Retinal pigment epithelial cell (primary cell): Measurements from ENCODE around the gene RUFY1.

Experiments used
- DNase-seq: peaks from one replicate; pipeline ENCODE4 v3.0.0-alpha.2; 2010; ENCODE audit warnings: low read depth
- H3K4me3 ChIP-seq: 2 replicates; pipeline ENCODE4 v1.5.1; 2011; ENCODE audit warnings: mild to moderate bottlenecking, low read length, control low read depth, moderate library complexity
- TF ChIP-seq, protein P1 (sequence below): conservative IDR thresholded peaks from 2 replicates; pipeline ENCODE4 v1.5.1; 2011; ENCODE audit warnings: low read depth, low read length, control low read depth, inconsistent platforms

RUFY1 gene

DNA sequence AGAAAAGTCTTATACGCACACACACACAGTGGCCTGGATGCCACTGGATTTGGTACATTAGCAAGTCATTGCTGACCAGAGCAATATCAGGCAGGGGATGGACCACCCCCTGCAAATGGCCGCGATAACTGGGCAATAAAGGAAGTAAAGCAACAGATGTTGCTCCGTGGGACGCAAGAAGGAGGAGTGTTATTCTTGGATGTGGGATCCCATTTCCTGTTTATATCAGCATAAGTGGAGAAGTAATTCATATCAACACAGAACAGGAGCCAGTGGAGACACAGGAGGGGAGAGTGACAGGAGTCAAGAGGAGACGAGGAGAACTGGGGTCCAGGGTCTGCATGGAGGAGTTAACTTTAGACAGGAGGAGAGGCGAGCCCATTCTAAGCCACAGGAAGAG lies 18.4 kb downstream of the RUFY1 start:
- no peak overlapping the region for H3K4me3 ChIP-seq
- TF ChIP-seq, protein P1, sequence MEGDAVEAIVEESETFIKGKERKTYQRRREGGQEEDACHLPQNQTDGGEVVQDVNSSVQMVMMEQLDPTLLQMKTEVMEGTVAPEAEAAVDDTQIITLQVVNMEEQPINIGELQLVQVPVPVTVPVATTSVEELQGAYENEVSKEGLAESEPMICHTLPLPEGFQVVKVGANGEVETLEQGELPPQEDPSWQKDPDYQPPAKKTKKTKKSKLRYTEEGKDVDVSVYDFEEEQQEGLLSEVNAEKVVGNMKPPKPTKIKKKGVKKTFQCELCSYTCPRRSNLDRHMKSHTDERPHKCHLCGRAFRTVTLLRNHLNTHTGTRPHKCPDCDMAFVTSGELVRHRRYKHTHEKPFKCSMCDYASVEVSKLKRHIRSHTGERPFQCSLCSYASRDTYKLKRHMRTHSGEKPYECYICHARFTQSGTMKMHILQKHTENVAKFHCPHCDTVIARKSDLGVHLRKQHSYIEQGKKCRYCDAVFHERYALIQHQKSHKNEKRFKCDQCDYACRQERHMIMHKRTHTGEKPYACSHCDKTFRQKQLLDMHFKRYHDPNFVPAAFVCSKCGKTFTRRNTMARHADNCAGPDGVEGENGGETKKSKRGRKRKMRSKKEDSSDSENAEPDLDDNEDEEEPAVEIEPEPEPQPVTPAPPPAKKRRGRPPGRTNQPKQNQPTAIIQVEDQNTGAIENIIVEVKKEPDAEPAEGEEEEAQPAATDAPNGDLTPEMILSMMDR, result no peak
- no peak for DNase-seq

DNA sequence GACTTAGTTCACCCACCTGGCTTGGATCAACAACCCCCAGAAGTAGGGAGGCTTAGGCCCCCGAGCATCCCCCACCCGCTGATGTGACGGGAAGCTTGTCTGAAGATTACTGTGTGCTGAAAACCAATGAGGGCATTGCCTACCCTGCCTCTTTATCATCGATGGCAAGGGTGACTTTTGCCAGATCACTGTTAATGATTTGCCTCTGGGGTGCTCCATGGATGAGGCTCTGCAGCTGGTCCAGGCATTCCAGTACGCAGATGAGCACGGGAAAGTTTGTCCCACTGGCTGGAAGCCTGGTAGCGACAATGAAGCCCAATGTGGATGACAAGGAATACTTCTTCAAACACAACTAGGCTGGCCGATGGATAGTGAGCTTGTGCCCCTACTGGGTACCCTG lies 22.0 kb downstream of the RUFY1 start:
- TF ChIP-seq, protein P1, result no peak
- no peak for DNase-seq
- no peak overlapping the region for H3K4me3 ChIP-seq

DNA sequence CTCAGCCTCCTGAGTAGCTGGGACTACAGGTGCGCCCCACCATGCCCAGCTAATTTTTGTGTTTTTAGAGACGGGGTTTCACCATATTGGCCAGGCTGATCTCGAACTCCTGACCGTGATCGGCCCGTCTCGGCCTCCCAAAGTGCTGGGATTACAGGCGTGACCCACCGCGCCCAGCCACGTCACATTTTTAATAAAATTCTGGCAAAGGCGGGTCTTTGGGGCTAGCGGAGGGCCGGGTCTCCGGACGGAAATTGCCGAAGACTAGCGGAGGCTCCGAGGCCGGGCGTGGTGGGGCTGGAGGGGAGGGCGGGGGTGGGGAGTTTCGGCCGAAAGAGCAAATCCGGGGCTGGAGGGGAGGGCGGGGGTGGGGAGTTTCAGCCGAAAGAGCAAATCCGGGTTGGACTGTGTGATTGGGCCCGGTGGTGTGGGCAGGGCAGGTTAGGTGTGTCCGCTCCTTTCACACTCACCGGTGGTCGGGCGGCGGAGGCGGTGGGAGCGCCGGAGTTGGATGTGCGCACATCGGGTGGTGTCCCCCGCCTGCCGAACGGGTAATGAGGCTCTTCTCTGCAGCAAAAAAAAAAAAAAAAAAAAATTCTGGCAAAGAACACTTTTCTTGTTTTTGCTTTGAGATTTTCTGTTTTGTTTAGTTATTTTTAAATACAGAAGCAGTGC lies 27.1 kb downstream of the RUFY1 start:
- no peak overlapping the region for H3K4me3 ChIP-seq
- no peak for DNase-seq
- TF ChIP-seq, protein P1, result no peak

DNA sequence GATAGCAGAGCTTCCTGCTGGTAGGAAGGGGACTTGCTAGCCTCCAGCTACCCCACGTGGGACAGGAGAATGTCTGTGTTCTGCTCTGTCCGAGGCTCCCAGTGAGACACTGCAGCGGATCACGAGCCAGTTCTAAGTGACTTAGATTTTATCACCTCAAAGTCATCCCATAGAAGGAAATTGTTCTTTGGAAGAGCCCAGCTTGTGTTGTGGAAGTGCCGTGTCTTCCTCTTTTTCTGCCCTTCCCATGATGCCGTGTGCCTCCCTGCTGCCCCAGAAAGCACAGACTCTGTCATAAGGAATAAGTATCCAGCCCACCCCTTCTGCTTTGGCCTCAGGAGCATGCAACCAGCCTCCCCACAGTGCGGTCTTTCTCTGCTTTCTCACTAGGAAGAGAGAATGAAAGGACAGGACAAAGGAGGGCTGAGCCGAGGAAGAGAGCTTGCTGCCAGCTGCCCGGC lies 35.6 kb downstream of the RUFY1 start:
- no peak overlapping the region for H3K4me3 ChIP-seq
- DNase-seq, result no peak
- TF ChIP-seq, protein P1, result no peak

DNA sequence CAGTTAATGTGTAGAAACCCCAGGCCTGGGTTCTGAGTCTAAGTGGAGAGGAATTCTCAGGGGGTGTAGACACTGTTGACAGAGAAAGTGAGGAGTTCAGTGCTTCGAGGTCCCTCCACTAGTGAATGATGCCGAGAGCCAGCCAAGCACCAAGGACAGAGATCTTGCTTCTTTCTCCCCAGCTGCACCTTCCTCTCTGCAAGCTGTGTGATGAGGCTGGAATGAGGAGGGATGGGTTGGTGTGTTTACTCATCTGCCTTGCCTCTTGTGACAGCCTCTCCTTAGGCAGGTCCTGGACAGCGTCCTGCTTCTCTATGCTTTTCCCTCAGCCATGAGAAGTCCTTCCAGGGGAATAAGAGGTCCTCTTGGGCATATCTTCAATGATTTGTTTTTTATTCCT lies 37.8 kb downstream of the RUFY1 start:
- DNase-seq, result no peak
- H3K4me3 ChIP-seq, result no peak overlapping the region
- TF ChIP-seq, protein P1, result no peak

DNA sequence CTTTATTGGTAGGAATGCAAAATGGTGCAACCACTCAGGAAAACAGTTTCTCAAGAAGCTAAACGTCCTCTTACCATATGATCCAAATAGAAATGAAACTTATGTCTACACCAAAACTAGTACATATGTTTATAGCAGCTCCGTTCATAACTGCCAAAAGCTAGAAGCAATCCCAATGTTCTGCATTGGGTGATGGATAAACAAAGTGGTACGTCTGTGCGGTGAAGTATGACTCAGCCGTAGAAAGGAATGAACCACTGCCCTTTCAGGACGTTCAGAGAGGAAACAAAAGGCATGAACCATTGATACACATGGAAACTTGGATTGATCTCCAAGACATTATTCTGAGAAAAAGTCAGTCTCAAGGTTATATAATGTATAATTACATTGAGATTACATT lies 45.6 kb downstream of the RUFY1 start:
- DNase-seq, result no peak
- TF ChIP-seq, protein P1, result no peak
- H3K4me3 ChIP-seq, result no peak overlapping the region

DNA sequence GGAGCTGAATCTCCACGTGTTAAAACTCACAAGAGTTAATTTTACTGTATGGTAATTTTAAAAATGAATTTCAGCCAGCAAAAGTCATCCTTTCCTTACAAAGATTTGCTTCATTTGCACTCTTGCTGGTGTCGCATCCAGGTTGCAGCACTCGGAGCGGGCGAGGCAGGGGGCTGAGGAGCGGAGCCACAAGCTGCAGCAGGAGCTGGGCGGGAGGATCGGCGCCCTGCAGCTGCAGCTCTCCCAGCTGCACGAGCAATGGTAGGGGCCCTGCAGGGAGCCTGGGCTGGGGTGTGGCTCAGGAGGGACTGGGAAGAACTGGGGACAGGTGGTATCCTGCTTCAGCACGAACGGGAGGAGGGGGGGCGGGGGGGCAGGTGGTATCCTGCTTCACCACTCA lies 46.1 kb downstream of the RUFY1 start:
- DNase-seq, result no peak
- TF ChIP-seq, protein P1, result no peak
- H3K4me3 ChIP-seq, result no peak overlapping the region
